SU-DHL-6 (cell line): ENCODE results near the gene NME7.

ENCODE experiments used
- H2AFZ ChIP-seq: fragments of 200-600 bp; sonication (generic); 2 replicates; pipeline ENCODE4 v1.6.1; 2014; ENCODE audit warnings: low read depth, mild to moderate bottlenecking, moderate library complexity, mixed read lengths, antibody characterized with exemption, low read length; ENCODE audit not compliant: severe bottlenecking
- H3F3A ChIP-seq: fragments of 200-600 bp; shearing (Covaris generic); 2 replicates; pipeline ENCODE4 v1.6.0; 2016; ENCODE audit warnings: antibody characterized with exemption, mild to moderate bottlenecking; ENCODE audit not compliant: insufficient read depth
- H3K27ac ChIP-seq: fragments of 200-600 bp; sonication (generic); 2 replicates; pipeline ENCODE4 v1.5.1; 2016; ENCODE audit warnings: low read depth, mild to moderate bottlenecking, low read length, moderate library complexity, mixed read lengths
- H3K27me3 ChIP-seq: fragments of 200-600 bp; sonication (generic), shearing (Covaris generic); 2 replicates; pipeline ENCODE4 v1.6.0; 2014; ENCODE audit warnings: mild to moderate bottlenecking, low read length
- H3K36me3 ChIP-seq: fragments of 200-600 bp; sonication (generic); 2 replicates; pipeline ENCODE4 v1.6.1; 2014; ENCODE audit warnings: mild to moderate bottlenecking, low read length, mixed read lengths
- H3K4me2 ChIP-seq: fragments of 300-600, 200-600 bp; shearing (Covaris generic), sonication (generic); 2 replicates; pipeline ENCODE4 v1.6.0; 2014; ENCODE audit warnings: low read length, low read depth, mild to moderate bottlenecking; ENCODE audit not compliant: poor library complexity, severe bottlenecking
- H3K4me3 ChIP-seq: fragments of 200-600 bp; sonication (generic); 2 replicates; pipeline ENCODE4 v1.5.1; 2014; ENCODE audit warnings: antibody characterized with exemption, low read length, mild to moderate bottlenecking, mixed read lengths; ENCODE audit not compliant: insufficient read depth, poor library complexity, severe bottlenecking
- H3K79me2 ChIP-seq: fragments of 200-600 bp; sonication (generic); 2 replicates; pipeline ENCODE4 v1.6.1; 2014; ENCODE audit warnings: mild to moderate bottlenecking, low read length, moderate library complexity; ENCODE audit not compliant: insufficient read depth
- H3K9ac ChIP-seq: fragments of 200-600 bp; sonication (generic); 2 replicates; pipeline ENCODE4 v1.7.0; 2014; ENCODE audit warnings: mild to moderate bottlenecking, low read length
- H3K9me2 ChIP-seq: fragments of 200-600 bp; sonication (generic); replicated peaks from 2 replicates; pipeline ENCODE4 v1.6.1; 2014; ENCODE audit warnings: low read length; ENCODE audit not compliant: insufficient read depth
- H3K9me3 ChIP-seq: fragments of 200-600 bp; sonication (generic); 2 replicates; pipeline ENCODE4 v1.6.1; 2014; ENCODE audit warnings: low read length, mixed read lengths; ENCODE audit not compliant: insufficient read depth
- H4K20me1 ChIP-seq: fragments of 200-600 bp; sonication (generic); 2 replicates; pipeline ENCODE4 v1.6.1; 2014; ENCODE audit warnings: low read depth, mild to moderate bottlenecking, antibody characterized with exemption, low read length, moderate library complexity, mixed read lengths
- EZH2phosphoT487 ChIP-seq: fragments of 200-600 bp; sonication (generic), shearing (Covaris generic); conservative IDR thresholded peaks from 2 replicates; pipeline ENCODE4 v1.6.1; 2018; ENCODE audit warnings: mild to moderate bottlenecking, antibody characterized with exemption, low read length, moderate library complexity, mixed read lengths
- TF ChIP-seq, protein P1 (sequence below): fragments of 200-600 bp; sonication (generic); IDR thresholded peaks from one replicate; pipeline ENCODE4 v1.5.1; 2017; ENCODE audit warnings: antibody characterized with exemption, mild to moderate bottlenecking, low read length, moderate library complexity; ENCODE audit not compliant: insufficient read depth, poor library complexity, severe bottlenecking

Gene NME7

DNA sequence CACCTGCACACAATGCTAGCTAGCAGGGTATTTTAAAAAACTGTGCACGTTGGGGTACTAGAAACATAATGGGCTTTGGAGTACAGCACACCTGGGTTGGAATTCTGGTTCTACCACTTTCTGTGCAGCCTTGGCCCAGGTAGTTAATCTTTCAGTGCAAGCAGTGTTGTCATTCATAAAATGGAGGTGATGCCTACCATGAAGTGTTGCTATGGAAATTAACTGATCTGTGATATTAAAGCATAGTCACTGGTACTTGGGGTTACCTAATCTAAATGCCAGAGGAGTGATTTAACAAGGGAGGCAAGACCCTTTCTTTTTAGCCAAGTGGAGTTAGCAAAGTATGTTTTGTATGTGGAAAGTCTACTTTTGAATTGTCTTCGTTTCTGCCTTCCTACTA is 243.1 kb downstream of the NME7 start:
- TF ChIP-seq, protein P1, sequence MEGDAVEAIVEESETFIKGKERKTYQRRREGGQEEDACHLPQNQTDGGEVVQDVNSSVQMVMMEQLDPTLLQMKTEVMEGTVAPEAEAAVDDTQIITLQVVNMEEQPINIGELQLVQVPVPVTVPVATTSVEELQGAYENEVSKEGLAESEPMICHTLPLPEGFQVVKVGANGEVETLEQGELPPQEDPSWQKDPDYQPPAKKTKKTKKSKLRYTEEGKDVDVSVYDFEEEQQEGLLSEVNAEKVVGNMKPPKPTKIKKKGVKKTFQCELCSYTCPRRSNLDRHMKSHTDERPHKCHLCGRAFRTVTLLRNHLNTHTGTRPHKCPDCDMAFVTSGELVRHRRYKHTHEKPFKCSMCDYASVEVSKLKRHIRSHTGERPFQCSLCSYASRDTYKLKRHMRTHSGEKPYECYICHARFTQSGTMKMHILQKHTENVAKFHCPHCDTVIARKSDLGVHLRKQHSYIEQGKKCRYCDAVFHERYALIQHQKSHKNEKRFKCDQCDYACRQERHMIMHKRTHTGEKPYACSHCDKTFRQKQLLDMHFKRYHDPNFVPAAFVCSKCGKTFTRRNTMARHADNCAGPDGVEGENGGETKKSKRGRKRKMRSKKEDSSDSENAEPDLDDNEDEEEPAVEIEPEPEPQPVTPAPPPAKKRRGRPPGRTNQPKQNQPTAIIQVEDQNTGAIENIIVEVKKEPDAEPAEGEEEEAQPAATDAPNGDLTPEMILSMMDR: no peak
- no peak for TF ChIP-seq EZH2phosphoT487
- H3K4me2 ChIP-seq: no peak overlapping the region
- H3K9ac ChIP-seq: no peak overlapping the region
- H4K20me1 ChIP-seq: no peaks in the 10 kb centered on the region
- H3K36me3 ChIP-seq: no peaks in the 10 kb centered on the region
- no peak overlapping the region for H2AFZ ChIP-seq
- H3K79me2 ChIP-seq: no peaks in the 10 kb centered on the region
- H3K9me2 ChIP-seq: no peaks in the 10 kb centered on the region
- no peaks in the 10 kb centered on the region for H3K9me3 ChIP-seq
- H3K27me3 ChIP-seq: no peaks in the 10 kb centered on the region
- H3F3A ChIP-seq: no peaks in the 10 kb centered on the region
- no peak overlapping the region for H3K4me3 ChIP-seq
- no peak overlapping the region for H3K27ac ChIP-seq

DNA sequence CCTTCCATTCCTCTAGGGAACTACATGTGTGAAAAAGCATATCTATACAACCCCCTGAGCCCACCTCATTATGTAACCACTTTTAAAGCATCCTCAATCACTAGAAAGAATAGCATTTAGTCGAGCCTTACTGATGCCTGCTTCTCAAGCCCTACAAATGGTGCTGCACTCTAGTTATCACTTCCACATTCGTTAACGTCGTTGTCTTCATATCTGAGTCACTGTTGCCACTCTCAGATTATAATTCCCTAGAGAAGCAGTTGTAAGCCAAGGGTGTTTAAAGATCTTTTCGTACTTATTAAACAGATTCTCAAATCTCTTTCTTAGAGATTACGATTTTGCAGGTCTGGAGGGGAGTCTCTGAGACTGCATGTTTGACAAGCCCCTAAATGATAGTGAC is 244.6 kb downstream of the NME7 start:
- no peaks in the 10 kb centered on the region for H4K20me1 ChIP-seq
- no peaks in the 10 kb centered on the region for H3K79me2 ChIP-seq

DNA sequence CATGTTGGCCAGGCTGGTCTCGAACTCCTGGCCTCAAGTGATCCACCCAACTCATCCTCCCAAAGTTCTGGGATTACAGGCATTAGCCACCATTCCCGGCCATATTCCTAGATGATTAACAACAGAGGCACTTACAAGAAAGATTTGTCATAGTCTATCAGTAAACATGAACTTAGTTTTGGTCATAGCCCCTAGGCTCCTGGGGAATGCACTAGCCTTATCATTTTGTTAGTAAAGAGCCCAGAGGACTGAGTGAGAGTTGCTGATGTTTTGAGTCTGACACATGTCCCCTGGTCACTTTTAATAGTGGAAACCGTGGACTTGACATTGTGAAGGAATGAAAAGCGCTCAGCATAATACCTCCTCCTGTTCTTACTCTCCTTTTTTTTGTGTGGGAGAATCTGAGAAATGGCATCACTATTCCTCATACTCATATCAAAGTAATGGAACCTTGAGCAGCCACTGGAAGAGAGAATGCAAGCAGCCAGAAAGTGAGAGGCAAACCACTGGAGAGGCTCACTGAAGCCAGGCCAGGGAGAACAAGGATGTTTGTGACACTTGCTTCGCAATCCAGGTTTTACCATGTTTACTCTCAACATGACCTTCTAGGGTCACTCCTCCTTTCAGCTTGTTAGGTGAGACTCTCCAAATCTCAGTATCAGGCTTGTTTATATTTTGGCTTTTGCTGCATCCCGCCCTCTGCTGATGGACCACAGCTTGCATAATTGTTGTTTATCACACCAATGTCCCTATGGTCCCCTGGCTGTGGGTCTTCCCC is 246.3 kb downstream of the NME7 start:
- H3F3A ChIP-seq: no peaks in the 10 kb centered on the region
- no peaks in the 10 kb centered on the region for H3K9me3 ChIP-seq
- H4K20me1 ChIP-seq: no peaks in the 10 kb centered on the region
- no peak overlapping the region for H3K4me3 ChIP-seq
- H3K9ac ChIP-seq: no peak overlapping the region
- no peaks in the 10 kb centered on the region for H3K36me3 ChIP-seq
- no peak overlapping the region for H3K4me2 ChIP-seq
- no peaks in the 10 kb centered on the region for H3K79me2 ChIP-seq
- no peaks in the 10 kb centered on the region for H3K27me3 ChIP-seq
- no peak overlapping the region for H2AFZ ChIP-seq
- H3K9me2 ChIP-seq: no peaks in the 10 kb centered on the region
- no peak overlapping the region for H3K27ac ChIP-seq
- TF ChIP-seq, protein P1: no peak
- no peak for TF ChIP-seq EZH2phosphoT487

More for the DNA sequence above, 244.6 kb downstream of the NME7 start:
- TF ChIP-seq, protein P1: no peak
- no peak for TF ChIP-seq EZH2phosphoT487
- Histone ChIP-seq H3K27me3 (no peaks in the 10 kb centered on the region), H3F3A (no peaks in the 10 kb centered on the region), H3K9ac (no peak overlapping the region), H2AFZ (no peak overlapping the region), H3K36me3 (no peaks in the 10 kb centered on the region), H3K9me3 (no peaks in the 10 kb centered on the region), H3K4me3 (no peak overlapping the region), H3K27ac (no peak overlapping the region), H3K9me2 (no peaks in the 10 kb centered on the region), H3K4me2 (no peak overlapping the region)
